Measurements from ENCODE around the gene HOXA9. TPM values are rescaled to one million over a fixed set of nuclear protein-coding genes. Genes with fewer than 3 reads are reported as not detected.

HOXA9 gene
- 0.45 to 1.3 TPM (median 0.73 TPM) in 5 replicates for total RNA-seq (2022; extraction: Qiagen RNA extraction; ENCODE audit: low read depth)

DNA sequence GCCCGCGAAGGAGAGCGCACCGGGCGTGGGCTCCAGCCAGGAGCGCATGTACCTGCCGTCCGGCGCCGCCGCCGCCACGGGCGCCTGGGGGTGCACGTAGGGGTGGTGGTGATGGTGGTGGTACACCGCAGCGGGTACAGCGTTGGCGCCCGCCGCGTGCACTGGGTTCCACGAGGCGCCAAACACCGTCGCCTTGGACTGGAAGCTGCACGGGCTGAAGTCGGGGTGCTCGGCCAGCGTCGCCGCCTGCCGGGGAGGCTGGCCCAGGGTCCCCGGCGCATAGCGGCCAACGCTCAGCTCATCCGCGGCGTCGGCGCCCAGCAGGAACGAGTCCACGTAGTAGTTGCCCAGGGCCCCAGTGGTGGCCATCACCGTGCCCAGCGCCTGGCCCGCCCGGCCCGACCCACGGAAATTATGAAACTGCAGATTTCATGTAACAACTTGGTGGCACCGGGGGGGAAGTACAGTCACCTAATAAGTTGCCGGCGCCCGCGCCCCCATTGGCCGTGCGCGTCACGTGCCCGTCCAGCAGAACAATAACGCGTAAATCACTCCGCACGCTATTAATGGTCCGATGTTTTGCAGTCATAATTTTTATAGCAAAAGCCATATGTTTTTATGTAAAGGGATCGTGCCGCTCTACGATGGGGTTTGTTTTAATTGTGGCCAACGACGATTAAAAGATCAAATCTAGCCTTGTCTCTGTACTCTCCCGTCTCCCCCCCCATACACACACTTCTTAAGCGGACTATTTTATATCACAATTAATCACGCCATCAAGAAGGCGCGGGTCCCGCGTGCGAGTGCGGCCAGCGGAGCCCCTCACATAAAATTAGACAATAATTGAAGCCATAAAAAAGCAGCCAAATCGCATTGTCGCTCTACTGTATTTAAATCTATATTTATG is at the start of gene HOXA9:
Gene HOXA9, minus strand, starts transcription at position 449 of the 907 bp plus-strand sequence. Its CDS starts 80 bp downstream, at position 369.

DNA sequence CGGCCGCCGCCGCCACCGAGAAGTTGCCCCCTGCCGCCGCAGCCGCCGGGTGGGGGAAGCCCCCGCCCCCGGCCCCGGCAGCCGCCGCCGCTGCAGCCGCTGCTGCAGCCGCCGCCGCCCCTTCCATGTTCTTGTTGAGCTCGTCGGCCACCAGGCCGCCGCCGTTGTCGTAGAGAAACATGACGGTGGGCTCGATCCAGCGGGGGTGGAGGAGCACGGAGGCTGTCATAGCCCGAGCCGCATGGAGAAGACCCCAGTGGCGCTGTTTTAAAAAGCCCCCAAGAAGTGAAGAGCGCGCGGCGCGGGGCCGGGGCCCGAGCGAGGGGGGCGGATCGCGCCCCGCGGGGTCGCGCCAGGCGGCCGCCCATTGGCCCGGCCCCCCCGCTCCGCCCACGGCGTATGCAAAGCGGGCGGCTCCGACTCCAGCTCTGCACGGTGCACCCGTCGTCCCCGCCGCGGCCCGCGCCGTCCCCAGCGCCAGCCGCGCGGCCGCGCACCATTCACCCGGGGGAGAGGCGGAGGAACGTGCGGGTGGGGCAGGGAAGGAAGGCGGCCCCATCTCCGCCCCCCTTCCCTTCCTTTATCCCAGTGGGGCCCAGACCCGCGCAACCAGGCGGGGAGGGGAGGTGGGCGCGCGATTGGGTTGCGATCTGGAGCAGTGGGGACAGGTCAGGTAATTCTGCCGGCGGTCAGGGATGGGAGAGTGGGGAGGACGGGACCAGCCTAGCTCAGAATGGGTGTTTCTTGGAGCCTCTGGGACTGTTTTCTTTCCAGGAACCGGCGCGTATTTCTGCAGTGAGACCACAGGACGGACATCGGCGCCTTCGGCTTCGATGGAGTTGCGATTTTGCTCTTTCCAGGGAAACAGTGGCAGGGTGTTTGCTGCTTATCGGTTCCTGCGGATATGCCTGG is 34.8 kb upstream of the HOXA9 start, which contains the start of gene HOXA13:
Gene HOXA13, minus strand, starts transcription at position 243 of the 912 bp plus-strand sequence. Its CDS starts 14 bp downstream, at position 229.

DNA sequence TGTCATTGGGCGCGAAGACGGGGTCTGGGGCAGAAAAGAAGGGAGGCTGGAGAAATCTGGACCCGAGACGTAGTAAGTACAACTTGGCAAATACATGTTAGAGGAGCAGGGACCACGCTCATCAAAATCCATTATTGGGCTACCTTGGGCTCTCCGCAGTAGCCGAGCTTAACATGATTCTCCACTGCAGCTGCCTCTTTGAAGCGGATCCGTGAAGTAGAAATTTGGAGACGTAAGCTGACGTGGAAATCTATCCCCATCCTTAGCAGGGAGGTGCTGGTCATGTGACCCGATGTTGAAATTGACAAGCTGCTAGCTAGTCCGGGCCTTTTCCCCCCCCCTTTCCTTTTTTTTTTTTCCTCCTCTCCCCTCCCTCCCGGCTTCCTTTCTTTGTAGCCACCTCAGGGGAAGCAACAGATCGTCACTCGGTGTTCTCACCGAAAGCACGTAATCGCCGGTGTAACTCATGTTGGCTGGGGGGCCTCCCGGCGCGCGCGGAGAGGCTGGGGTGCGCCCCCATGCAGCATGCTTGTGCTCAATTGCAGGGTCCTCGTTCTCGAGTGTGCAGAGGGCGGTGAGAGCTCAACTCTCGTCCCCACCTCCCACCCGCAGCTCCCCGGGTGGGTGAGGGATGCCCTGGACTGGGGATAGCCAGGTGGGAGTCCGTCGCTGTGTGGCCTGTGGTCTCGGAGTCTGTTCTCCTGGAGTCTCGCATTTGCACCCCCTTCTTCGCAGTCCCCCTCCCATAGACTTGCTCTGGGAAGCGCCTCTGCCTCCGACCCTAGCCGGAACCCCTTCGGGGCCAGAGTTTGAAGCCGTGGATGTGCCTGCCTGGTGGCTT is 19.9 kb upstream of the HOXA9 start, which contains the start of gene HOXA11:
Gene HOXA11, minus strand, starts transcription at position 220 of the 841 bp plus-strand sequence. Its CDS starts 88 bp downstream, at position 132.

DNA sequence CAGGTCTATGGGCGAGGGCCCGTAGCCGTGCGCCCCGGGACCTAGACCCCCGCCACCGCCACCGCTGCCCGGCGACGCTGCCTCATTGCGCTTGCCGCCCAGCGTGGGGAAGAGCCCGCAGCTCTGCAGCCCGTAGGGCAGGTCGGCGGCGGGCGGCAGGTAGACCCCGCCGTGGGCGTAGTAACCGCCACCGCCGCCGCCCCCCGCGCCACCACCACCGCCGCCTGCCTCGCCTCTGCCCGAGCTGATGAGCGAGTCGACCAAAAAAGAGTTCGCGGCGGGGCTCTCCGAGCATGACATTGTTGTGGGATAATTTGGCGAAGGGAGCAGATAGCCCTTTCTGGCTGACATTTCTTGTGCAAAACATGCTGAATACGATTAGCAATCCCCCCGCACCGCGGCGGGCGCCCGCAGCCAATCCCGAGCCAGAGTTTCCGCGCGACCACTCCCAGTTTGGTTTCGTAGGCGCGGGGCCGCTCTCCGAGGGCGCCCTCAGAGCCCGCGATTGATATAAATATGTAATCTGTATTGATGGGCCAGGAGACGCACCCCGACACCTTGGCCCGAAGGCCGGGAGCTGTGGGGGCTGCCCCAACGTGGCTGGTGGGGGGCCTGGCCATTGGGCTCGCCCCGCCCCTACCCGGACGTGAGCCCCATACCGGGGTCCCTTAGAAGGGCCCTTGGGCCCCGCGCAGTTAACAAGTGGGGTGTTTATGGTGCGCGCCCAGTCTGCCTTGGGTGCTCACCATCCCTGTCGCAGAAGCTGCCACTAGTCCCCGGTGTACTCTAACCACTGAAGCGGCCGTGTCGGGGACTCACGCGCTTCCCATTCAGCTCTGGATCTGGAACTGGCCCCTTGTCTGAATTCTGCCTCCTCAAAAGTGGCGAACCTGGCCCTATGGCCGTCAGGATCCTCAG is 8.9 kb upstream of the HOXA9 start, which contains the start of gene HOXA10:
Gene HOXA10, minus strand, starts transcription at position 365 of the 918 bp plus-strand sequence. Its CDS starts 14 bp downstream, at position 351.

DNA sequence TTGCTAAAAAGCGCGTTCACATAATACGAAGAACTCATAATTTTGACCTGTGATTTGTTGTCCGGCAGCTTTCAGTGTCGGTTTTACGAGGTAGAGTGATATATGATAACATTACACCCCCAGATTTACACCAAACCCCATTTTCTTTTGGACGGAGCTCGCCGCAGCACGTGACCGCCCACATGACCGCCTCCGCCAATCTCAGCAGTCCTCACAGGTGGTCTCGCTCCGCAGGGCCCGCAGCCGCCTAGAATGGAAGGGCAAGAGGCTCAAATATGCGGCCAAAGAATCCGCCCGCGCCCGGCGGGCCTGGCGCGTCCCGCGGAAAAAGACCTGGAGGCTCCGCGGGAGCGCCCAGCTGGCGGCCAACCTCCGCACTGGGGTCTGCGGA is 8.8 kb downstream of the HOXA9 start, which contains the start of gene HOXA7:
Gene HOXA7, minus strand, starts transcription at position 168 of the 391 bp plus-strand sequence. Its CDS starts 130 bp downstream, at position 38.

DNA sequence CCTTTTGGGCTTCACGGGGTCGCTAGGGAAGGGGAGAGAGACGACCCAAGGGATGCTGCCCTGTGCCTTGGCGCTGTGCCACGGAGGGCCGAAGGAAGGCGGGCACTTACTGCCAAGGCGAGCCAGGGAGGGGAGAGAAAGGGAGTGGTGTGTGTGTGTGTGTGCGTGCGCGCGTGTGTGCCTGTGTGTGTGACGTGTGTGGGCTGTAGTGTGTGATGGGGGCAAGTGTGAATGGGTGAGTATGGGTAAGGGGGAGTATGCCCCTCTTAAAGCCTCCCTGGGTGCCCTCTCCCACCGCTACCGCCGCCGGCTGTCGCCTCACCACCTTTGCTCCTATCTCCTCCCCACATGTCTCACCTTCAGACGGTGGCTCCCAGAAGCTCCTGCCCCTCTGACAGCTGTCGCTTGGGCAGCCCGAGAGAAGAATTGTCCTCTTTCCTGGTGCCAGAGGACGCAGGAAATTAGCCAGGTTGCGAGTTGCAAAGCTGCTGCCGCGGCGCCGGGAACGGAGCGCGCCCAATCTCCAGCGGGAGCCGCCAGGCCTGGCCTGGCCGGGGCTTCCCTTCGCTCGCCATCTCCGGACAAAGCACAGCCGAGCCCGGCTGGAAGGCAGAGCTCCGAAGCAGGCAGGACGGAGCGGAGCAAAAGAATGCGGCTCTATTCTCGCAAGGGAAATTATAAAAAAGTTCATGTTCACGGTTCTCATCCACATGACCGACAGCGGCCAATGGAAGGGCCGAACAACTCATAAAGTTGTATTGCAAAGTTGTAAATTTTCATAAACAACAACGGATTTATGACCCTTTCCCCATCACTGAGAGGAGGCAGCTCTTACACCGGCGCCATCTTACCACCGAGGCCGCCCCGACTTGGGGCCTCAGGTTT is 13.2 kb downstream of the HOXA9 start, which contains the start of gene HOXA3:
Gene HOXA3, minus strand, starts transcription at position 653 of the 885 bp plus-strand sequence. CDS start 41,943 bp downstream, outside the sequence.

DNA sequence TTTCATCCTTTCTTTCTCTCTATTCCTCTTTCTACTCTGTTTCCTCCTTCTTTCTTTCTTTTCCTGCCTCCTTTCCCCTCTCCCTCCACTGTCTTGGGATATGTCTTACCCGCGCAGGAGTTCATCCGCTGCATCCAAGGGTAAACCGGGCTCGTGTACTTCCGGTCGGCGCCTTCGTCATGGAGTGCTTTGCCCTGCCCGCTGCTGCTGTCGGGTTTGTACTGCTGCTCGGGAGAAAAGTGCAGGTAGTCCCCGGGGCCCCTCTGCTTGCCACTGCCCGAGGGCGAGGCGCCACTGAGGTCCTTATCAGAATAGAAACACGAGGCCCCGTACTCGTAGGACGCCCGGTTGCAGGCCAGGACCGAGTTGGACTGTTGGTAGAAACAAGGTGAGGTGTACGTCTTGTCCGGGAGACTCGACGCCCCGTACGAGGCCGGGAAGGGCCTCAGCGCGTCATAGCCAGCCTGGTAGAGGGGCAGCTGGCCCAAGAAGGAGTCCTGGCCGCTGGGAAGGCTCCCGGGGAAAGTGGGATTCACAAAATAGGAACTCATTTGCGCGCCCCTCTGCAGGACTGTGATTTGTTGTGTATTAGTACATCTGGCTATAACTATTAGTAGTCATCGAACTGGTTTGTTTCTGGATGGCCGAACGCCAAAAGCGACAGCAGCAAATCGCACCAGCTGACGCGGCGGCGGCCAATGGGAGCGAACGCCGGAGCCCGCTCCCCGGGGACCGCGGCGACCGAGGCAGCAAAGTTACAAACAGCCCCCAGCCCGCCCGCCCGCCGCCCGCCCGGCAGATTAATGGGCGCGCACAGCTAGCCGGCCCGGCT is 17.9 kb downstream of the HOXA9 start, which contains the start of gene HOXA6:
Gene HOXA6, minus strand, starts transcription at position 576 of the 832 bp plus-strand sequence. Its CDS starts 25 bp downstream, at position 551.

DNA sequence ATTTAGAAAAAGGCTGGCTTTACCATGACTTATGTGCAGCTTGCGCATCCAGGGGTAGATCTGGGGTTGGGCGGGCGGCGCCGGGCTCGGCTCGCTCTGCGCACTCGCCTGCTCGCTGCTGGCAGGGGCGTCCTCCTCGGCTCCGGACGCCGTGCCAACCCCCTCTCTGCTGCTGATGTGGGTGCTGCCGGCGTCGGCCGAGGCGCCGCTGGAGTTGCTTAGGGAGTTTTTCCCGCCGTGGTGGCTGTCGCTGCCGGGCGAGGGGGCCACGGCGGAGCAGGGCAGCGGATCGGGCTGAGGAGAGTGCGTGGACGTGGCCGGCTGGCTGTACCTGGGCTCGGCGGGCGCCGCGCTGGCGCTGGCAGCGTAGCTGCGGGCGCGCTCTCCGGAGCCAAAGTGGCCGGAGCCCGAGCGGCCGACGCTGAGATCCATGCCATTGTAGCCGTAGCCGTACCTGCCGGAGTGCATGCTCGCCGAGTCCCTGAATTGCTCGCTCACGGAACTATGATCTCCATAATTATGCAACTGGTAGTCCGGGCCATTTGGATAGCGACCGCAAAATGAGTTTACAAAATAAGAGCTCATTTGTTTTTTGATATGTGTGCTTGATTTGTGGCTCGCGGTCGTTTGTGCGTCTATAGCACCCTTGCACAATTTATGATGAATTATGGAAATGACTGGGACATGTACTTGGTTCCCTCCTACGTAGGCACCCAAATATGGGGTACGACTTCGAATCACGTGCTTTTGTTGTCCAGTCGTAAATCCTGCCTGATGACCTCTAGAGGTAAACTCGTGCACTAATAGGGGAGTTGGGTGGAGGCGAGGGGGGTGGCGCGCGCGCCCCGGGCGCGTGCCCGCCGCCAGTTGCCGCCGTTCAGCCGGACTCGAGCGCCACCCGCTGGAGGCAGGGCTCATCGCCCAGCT is 22.1 kb downstream of the HOXA9 start, which contains the start of gene HOXA5:
Gene HOXA5, minus strand, starts transcription at position 659 of the 927 bp plus-strand sequence. Its CDS starts 74 bp downstream, at position 585.

DNA sequence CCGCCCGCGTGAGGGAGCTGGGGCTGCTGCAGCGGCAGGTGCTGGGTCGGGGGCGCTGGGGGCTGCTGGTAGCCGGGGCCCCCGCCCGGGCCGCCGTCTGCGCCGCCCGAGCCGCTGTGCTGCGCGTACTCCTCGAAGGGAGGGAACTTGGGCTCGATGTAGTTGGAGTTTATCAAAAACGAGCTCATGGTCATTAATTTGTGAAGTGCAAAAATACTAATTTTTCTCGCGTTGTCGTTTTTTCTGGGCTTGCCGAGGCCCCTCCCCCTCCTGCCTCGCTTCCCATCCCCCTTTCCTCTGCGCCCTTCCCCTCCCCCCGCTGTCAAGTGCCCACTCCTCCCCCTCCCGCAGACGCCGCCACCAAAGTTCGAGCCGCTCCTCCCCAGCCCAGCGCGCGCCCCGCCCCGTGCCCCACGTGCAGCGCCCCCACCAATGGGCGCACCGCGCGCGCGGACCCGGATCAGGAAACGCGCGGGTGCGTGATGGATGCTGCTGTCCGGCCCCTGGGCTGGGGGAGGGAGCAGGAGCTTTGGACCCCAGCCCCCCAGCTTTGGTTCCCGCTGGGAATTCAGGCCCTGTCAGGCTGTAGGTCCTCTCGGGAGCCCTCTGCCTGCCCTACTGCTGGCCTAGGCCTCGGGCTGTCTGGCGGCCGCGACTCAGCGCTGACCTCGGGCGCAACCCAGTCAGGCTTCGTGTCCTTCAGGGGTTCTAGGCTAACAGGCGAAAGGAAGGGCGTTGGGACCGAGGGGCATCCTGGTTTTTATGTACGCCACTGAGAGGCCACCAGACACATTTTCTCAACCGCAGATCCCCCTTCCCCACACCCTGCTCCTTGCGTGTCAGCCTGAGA is 34.6 kb downstream of the HOXA9 start, which contains the start of gene HOXA4:
Gene HOXA4, minus strand, starts transcription at position 218 of the 850 bp plus-strand sequence. Its CDS starts 24 bp downstream, at position 194.

Other genes with a start within 250 kb of the HOXA9 start
- 2.8 to 4.0 TPM (median 3.4 TPM) in 5 replicates for gene HOXA1, start 69.5 kb downstream of the HOXA9 start, total RNA-seq (2022; extraction: Qiagen RNA extraction; ENCODE audit: low read depth)
- 0.82 to 1.4 TPM (median 1.0 TPM) in 5 replicates for gene HOXA2, start 62.9 kb downstream of the HOXA9 start, total RNA-seq (2022; extraction: Qiagen RNA extraction; ENCODE audit: low read depth)
- 1.5 to 2.7 TPM (median 2.6 TPM) in 5 replicates for gene HOXA4, start 34.8 kb downstream of the HOXA9 start, total RNA-seq (2022; extraction: Qiagen RNA extraction; ENCODE audit: low read depth)
- 3.9 to 6.7 TPM (median 6.2 TPM) in 5 replicates for gene HOXA5, start 21.9 kb downstream of the HOXA9 start, total RNA-seq (2022; extraction: Qiagen RNA extraction; ENCODE audit: low read depth)
- gene HOXA6, start 17.8 kb downstream of the HOXA9 start, total RNA-seq (2022; extraction: Qiagen RNA extraction; ENCODE audit: low read depth), result 1.4 to 1.9 TPM (median 1.8 TPM) in 5 replicates
- gene HOXA3, start 13.0 kb downstream of the HOXA9 start, total RNA-seq (2022; extraction: Qiagen RNA extraction; ENCODE audit: low read depth), result 5.3 to 13.3 TPM (median 10.6 TPM) in 5 replicates
- gene HOXA7, start 8.9 kb downstream of the HOXA9 start, total RNA-seq (2022; extraction: Qiagen RNA extraction; ENCODE audit: low read depth), result 4.8 to 6.3 TPM (median 5.5 TPM) in 5 replicates
- 6.8 to 9.0 TPM (median 7.3 TPM) in 5 replicates for gene HOXA10, start 8.8 kb upstream of the HOXA9 start, total RNA-seq (2022; extraction: Qiagen RNA extraction; ENCODE audit: low read depth)
- gene HOXA11, start 19.7 kb upstream of the HOXA9 start, total RNA-seq (2022; extraction: Qiagen RNA extraction; ENCODE audit: low read depth), result 0.50 to 0.77 TPM (median 0.68 TPM) in 5 replicates
- gene HOXA13, start 34.6 kb upstream of the HOXA9 start, total RNA-seq (2022; extraction: Qiagen RNA extraction; ENCODE audit: low read depth), result 1.3 to 2.2 TPM (median 1.9 TPM) in 5 replicates
- 0.03 to 0.09 TPM (median 0.07 TPM) in 3 of 5 replicates, not detected in the others for gene EVX1, start 77.3 kb upstream of the HOXA9 start, total RNA-seq (2022; extraction: Qiagen RNA extraction; ENCODE audit: low read depth)